Measurements from ENCODE around the gene CSTPP1. TPM values are rescaled to one million over a fixed set of nuclear protein-coding genes. Genes with fewer than 3 reads are reported as not detected.

Gene CSTPP1
- total and polyA plus RNA-seq, 2 donors (not counting 1 experiment from before 2014, with no cell fraction given) = 11.5 to 29.0 TPM

GRCh38 chr11:47156333-47156732 is 219.8 kb downstream of the CSTPP1 start:
- Histone ChIP-seq H3K27ac (ENCODE audit: low read length in 2 of 2) (no peak overlapping the region), H3K4me2 (replicated peaks; ENCODE audit: low read depth, low read length, poor library complexity, severe bottlenecking) (no peak overlapping the region), H3K9ac (ENCODE audit: low read length) (no peak overlapping the region), H3K4me3 (ENCODE audit: control extremely low read depth in 1 of 5, extremely low read depth in 1 of 5, insufficient read depth in 1 of 5, low read depth in 2 of 5, low read length in 4 of 5) (no peak overlapping the region), H3K79me2 (ENCODE audit: control insufficient read depth, insufficient read depth, low read length) (no peaks in the 10 kb centered on the region), H3K9me3 (ENCODE audit: control extremely low read depth in 1 of 3, control insufficient read depth in 2 of 3, insufficient read depth in 1 of 3, low read length in 2 of 3) (no peaks in the 10 kb centered on the region), H4K20me1 (ENCODE audit: control insufficient read depth, insufficient read depth, low read length, poor library complexity, severe bottlenecking) (peaks cover 7% of the 10 kb centered on the region), H3K36me3 (replicated peaks in 1 of 2; ENCODE audit: control extremely low read depth in 1 of 2, control insufficient read depth in 1 of 2, extremely low read depth in 1 of 2, insufficient read depth in 2 of 2, low read length in 1 of 2) (no peaks in the 10 kb centered on the region), H3K4me1 (ENCODE audit: control insufficient read depth in 2 of 2, insufficient read depth in 2 of 2, low read length in 2 of 2) (peaks cover 19 to 38% of the 10 kb centered on the region in 2 donors), H3K27me3 (replicated peaks in 1 of 4; ENCODE audit: control extremely low read depth in 1 of 4, control insufficient read depth in 3 of 4, insufficient read depth in 4 of 4, low read length in 3 of 4) (no peaks in the 10 kb centered on the region), H2AFZ (ENCODE audit: insufficient read depth, low read depth, low read length, poor library complexity, severe bottlenecking) (no peak overlapping the region)
- TF ChIP-seq CTCF (IDR thresholded peaks at IDR 0.05) (no peak), EZH2 (IDR thresholded peaks at IDR 0.05; ENCODE audit: borderline replicate concordance, insufficient read depth, low read depth, low read length, poor library complexity, severe bottlenecking) (no peak)
- Mint-ChIP-seq H3K4me3 (no peak overlapping the region), H3K9me3 (ENCODE audit: insufficient read depth) (no peaks in the 10 kb centered on the region), H3K4me1 (peaks cover 33% of the 10 kb centered on the region), H3K27ac (no peak overlapping the region), H3K27me3 (no peaks in the 10 kb centered on the region)
- POLR2A ChIA-PET = no interaction called here
- intact Hi-C loops (cut with micrococcal nuclease) = no loop called here
- WGBS (ENCODE audit: insufficient coverage) = 100% methylated on average over 6 of the region's 6 CpGs
- DNase-seq (no peak), ATAC-seq (ENCODE audit: low read depth) (no peak)
- CTCF ChIA-PET = interaction anchor here (0.6 to 4.8 kb wide), 3 partner anchors 261 to 298 kb away, joined by 4 to 35 read pairs (median 16); no protein-coding TSS in a partner anchor

- ChIA-PET CTCF (interaction anchor here (4.8 kb wide), 1 partner anchor 271 kb away, joined by 35 read pairs; no protein-coding TSS in a partner anchor), POLR2A (no interaction called here)
- Histone ChIP-seq H3K9me3 (ENCODE audit: control extremely low read depth in 1 of 3, control insufficient read depth in 2 of 3, insufficient read depth in 1 of 3, low read length in 2 of 3) (no peaks in the 10 kb centered on the region), H3K4me1 (ENCODE audit: control insufficient read depth in 2 of 2, insufficient read depth in 2 of 2, low read length in 2 of 2) (peaks cover 19 to 33% of the 10 kb centered on the region in 2 donors), H3K4me3 (ENCODE audit: control extremely low read depth in 1 of 5, extremely low read depth in 1 of 5, insufficient read depth in 1 of 5, low read depth in 2 of 5, low read length in 4 of 5) (no peak overlapping the region), H3K9ac (ENCODE audit: low read length) (no peak overlapping the region), H3K27ac (ENCODE audit: low read length in 2 of 2) (no peak overlapping the region), H3K27me3 (replicated peaks in 1 of 4; ENCODE audit: control extremely low read depth in 1 of 4, control insufficient read depth in 3 of 4, insufficient read depth in 4 of 4, low read length in 3 of 4) (no peaks in the 10 kb centered on the region), H3K4me2 (replicated peaks; ENCODE audit: low read depth, low read length, poor library complexity, severe bottlenecking) (no peak overlapping the region), H3K36me3 (replicated peaks in 1 of 2; ENCODE audit: control extremely low read depth in 1 of 2, control insufficient read depth in 1 of 2, extremely low read depth in 1 of 2, insufficient read depth in 2 of 2, low read length in 1 of 2) (peaks cover 0 to 4% of the 10 kb centered on the region in 2 experiments), H3K79me2 (ENCODE audit: control insufficient read depth, insufficient read depth, low read length) (no peaks in the 10 kb centered on the region), H2AFZ (ENCODE audit: insufficient read depth, low read depth, low read length, poor library complexity, severe bottlenecking) (no peak overlapping the region), H4K20me1 (ENCODE audit: control insufficient read depth, insufficient read depth, low read length, poor library complexity, severe bottlenecking) (peaks cover 13% of the 10 kb centered on the region)
- no peak overlapping the region for H3K27ac Mint-ChIP-seq
- 99% methylated on average over 20 of the region's 20 CpGs for WGBS (ENCODE audit: insufficient coverage)
- no peaks in the 10 kb centered on the region for H3K9me3 Mint-ChIP-seq (ENCODE audit: insufficient read depth)
- H3K4me1 Mint-ChIP-seq = peaks cover 29% of the 10 kb centered on the region
- ATAC-seq (ENCODE audit: low read depth) (no peak), DNase-seq (peak; percentile 6)
- H3K27me3 Mint-ChIP-seq = no peaks in the 10 kb centered on the region
- intact Hi-C loops (cut with micrococcal nuclease) = no loop called here
- H3K4me3 Mint-ChIP-seq = no peak overlapping the region
- TF ChIP-seq CTCF (IDR thresholded peaks at IDR 0.05) (no peak), EZH2 (IDR thresholded peaks at IDR 0.05; ENCODE audit: borderline replicate concordance, insufficient read depth, low read depth, low read length, poor library complexity, severe bottlenecking) (no peak)
Observed at GRCh38 chr11:47156951-47157350, 220.4 kb downstream of the CSTPP1 start.
